Right cardiac atrium (tissue), 5 donors: ENCODE data around the gene RASL11A. TPM values are rescaled to one million over a fixed set of nuclear protein-coding genes. Genes with fewer than 3 reads are reported as not detected.
A peak's percentile ranks its signal among the peaks of the same experiment; 100 is the strongest.
"Not testable (repeated sequence)": the region's sequence is repeated elsewhere in the genome, so short reads cannot be mapped to it uniquely, and the experiment has no call there.

Experiments used
- ATAC-seq, 2 donors: fragments of 200-7000 bp; cut with Tn5 transposase; one replicate each; pipeline versions ENCODE4 v1.8.0 to v1.9.1; 2020; ENCODE audit warnings: moderate library complexity in 2 of 2, mild to moderate bottlenecking in 1 of 2
- DNase-seq, 3 donors: peaks; one replicate each; pipeline ENCODE4 v3.0.0-alpha.2; 2020
- H3K27ac ChIP-seq: one replicate; pipeline ENCODE4 v1.5.1; 2013; ENCODE audit warnings: mild to moderate bottlenecking, low read length, control low read depth, moderate library complexity
- H3K27me3 ChIP-seq: one replicate; pipeline ENCODE4 v1.6.1; 2013; ENCODE audit not compliant: control insufficient read depth, insufficient read depth
- H3K4me1 ChIP-seq: one replicate; pipeline ENCODE4 v1.6.1; 2013; ENCODE audit warnings: low read length; ENCODE audit not compliant: control insufficient read depth, insufficient read depth
- H3K4me3 ChIP-seq: one replicate; pipeline ENCODE4 v1.5.1; 2013; ENCODE audit warnings: low read length, control low read depth
- H3K9me3 ChIP-seq: one replicate; pipeline ENCODE4 v1.6.1; 2013; ENCODE audit warnings: low read length; ENCODE audit not compliant: control insufficient read depth
- WGBS: extraction: QIAGEN DNeasy Blood & Tissue Kit; methylation state at CpG from one replicate; pipeline ENCODE4 v1.1.7; 2013; 5-methylcytosine and 5-hydroxymethylcytosine counted together
- intact Hi-C, 4 donors: fragments of 100-400 bp; cut with DNase I; formaldehyde crosslinking; loops; one replicate each; pipeline versions ENCODE4 v1.11.0 to v1.14.0; 2022 to 2023
- polyA plus RNA-seq: library from polyadenylated mRNA; stranded (reverse); fragments of 200-250 nt; gene quantifications from one replicate; pipeline ENCODE4 v1.2.3, GENCODE V29; 2013
- total RNA-seq, 4 donors: library from RNA; stranded (reverse); fragmentation: NEBNext Ultra II Directional; extraction: Animal tissue kit (Norgen Biotek cat#: 25700); gene quantifications; one replicate each; pipeline ENCODE4 v1.2.1, GENCODE V29; 2021
- donor health status: healthy with polysubstance abuse.
- donor health status: DM: no; HTN: yes; CAD: no.
- donor health status: DM: no; HTN: no; CAD: no.
- donor health status: DM: no; HTN: yes; CAD: no; lungs with severe emphysema.
- donor health status: DM: yes; HTN: yes; CAD: no.

The RASL11A gene
- total and polyA plus RNA-seq, 5 donors, result 10.5 to 35.8 (median 15.2) TPM

GRCh38 chr13:27283906-27284493 is 13.4 kb downstream of the RASL11A start:
- DNase-seq (peak in 1 of 3 donors; percentile 60), ATAC-seq (peak; percentile 65 to 67)
- no peaks in the 10 kb centered on the region for H3K9me3 ChIP-seq
- intact Hi-C loops, result no loop called here
- H3K4me1 ChIP-seq, result no peaks in the 10 kb centered on the region
- no peak overlapping the region for H3K4me3 ChIP-seq
- H3K27ac ChIP-seq, result no peak overlapping the region
- H3K27me3 ChIP-seq, result no peaks in the 10 kb centered on the region
- WGBS, result 81% methylated on average over 4 of the region's 4 CpGs

GRCh38 chr13:27288392-27288791 is 17.8 kb downstream of the RASL11A start:
- H3K9me3 ChIP-seq, result no peaks in the 10 kb centered on the region
- WGBS, result 91% methylated on average over 4 of the region's 4 CpGs
- H3K27me3 ChIP-seq, result no peaks in the 10 kb centered on the region
- DNase-seq (no peak), ATAC-seq (no peak)
- H3K4me3 ChIP-seq, result no peak overlapping the region
- no peak overlapping the region for H3K27ac ChIP-seq
- no peaks in the 10 kb centered on the region for H3K4me1 ChIP-seq
- intact Hi-C loops, result loop anchor here in 1 of 4 donors (5.0 kb wide), 1 partner anchor 46 kb away; no protein-coding TSS in a partner anchor

GRCh38 chr13:27289011-27289665 is 18.5 kb downstream of the RASL11A start:
- DNase-seq (no peak), ATAC-seq (no peak)
- intact Hi-C loops, result loop anchor here in 1 of 4 donors (5.0 kb wide), 1 partner anchor 47 kb away; no protein-coding TSS in a partner anchor
- Histone ChIP-seq H3K9me3 (no peaks in the 10 kb centered on the region), H3K4me1 (no peaks in the 10 kb centered on the region), H3K27me3 (no peaks in the 10 kb centered on the region), H3K4me3 (no peak overlapping the region), H3K27ac (no peak overlapping the region)
- 71% methylated on average over 2 of the region's 2 CpGs for WGBS

- H3K4me1 ChIP-seq, result no peaks in the 10 kb centered on the region
- no peak for DNase-seq
- no peaks in the 10 kb centered on the region for H3K9me3 ChIP-seq
- no peak overlapping the region for H3K4me3 ChIP-seq
- H3K27ac ChIP-seq, result no peak overlapping the region
- H3K27me3 ChIP-seq, result no peaks in the 10 kb centered on the region
- no peak for ATAC-seq
- intact Hi-C loops, result no loop called here
- WGBS, result 88% methylated on average over 4 of the region's 4 CpGs
These were observed 20.1 kb downstream of the RASL11A start for GRCh38 chr13:27290715-27291114.

GRCh38 chr13:27291967-27292366 is 21.3 kb downstream of the RASL11A start:
- DNase-seq, H3K27me3 ChIP-seq, H3K27ac ChIP-seq, H3K4me3 ChIP-seq, H3K4me1 ChIP-seq, H3K9me3 ChIP-seq, intact Hi-C loops: not testable (repeated sequence)
- 42% methylated on average over 8 of the region's 8 CpGs for WGBS
- peak in 1 of 2 donors; percentile 22 for ATAC-seq

- WGBS, result 50% methylated on average over 8 of the region's 8 CpGs
- intact Hi-C loops, result no loop called here
These were observed 22.6 kb downstream of the RASL11A start for GRCh38 chr13:27293076-27293691.

GRCh38 chr13:27293873-27294515 is 23.4 kb downstream of the RASL11A start:
- ATAC-seq, result no peak
- WGBS, result 75% methylated on average over 4 of the region's 4 CpGs
- H3K4me3 ChIP-seq, result no peak overlapping the region
- DNase-seq, result no peak
- no peaks in the 10 kb centered on the region for H3K9me3 ChIP-seq
- H3K27me3 ChIP-seq, result no peaks in the 10 kb centered on the region
- no peaks in the 10 kb centered on the region for H3K4me1 ChIP-seq
- no peak overlapping the region for H3K27ac ChIP-seq
- intact Hi-C loops, result no loop called here

More at GRCh38 chr13:27293076-27293691, 22.6 kb downstream of the RASL11A start:
- Histone ChIP-seq H3K27me3 (no peaks in the 10 kb centered on the region), H3K9me3 (no peaks in the 10 kb centered on the region), H3K27ac (no peak overlapping the region), H3K4me1 (no peaks in the 10 kb centered on the region), H3K4me3 (no peak overlapping the region)
- no peak for DNase-seq
- no peak for ATAC-seq

- Histone ChIP-seq H3K9me3 (no peaks in the 10 kb centered on the region), H3K27me3 (no peaks in the 10 kb centered on the region), H3K4me3 (no peak overlapping the region), H3K4me1 (no peaks in the 10 kb centered on the region), H3K27ac (no peak overlapping the region)
- DNase-seq, result no peak
- WGBS, result 82% methylated on average over 7 of the region's 7 CpGs
- intact Hi-C loops, result no loop called here
- ATAC-seq, result no peak
These were observed 24.5 kb downstream of the RASL11A start for GRCh38 chr13:27295096-27295495.

GRCh38 chr13:27295660-27296059 is 25.0 kb downstream of the RASL11A start:
- Histone ChIP-seq H3K27ac (no peak overlapping the region), H3K27me3 (no peaks in the 10 kb centered on the region), H3K4me1 (no peaks in the 10 kb centered on the region), H3K4me3 (no peak overlapping the region), H3K9me3 (no peaks in the 10 kb centered on the region)
- DNase-seq (no peak), ATAC-seq (peak; percentile 83)
- WGBS, result 55% methylated on average over 4 of the region's 4 CpGs
- intact Hi-C loops, result no loop called here

- intact Hi-C loops, result no loop called here
- ATAC-seq (no peak), DNase-seq (no peak)
- Histone ChIP-seq H3K9me3 (no peaks in the 10 kb centered on the region), H3K4me1 (no peaks in the 10 kb centered on the region), H3K27me3 (no peaks in the 10 kb centered on the region), H3K27ac (no peak overlapping the region), H3K4me3 (no peak overlapping the region)
- 84% methylated on average over 8 of the region's 8 CpGs for WGBS
These were observed 25.9 kb downstream of the RASL11A start for GRCh38 chr13:27296496-27296895.

- Histone ChIP-seq H3K27ac (no peak overlapping the region), H3K4me3 (no peak overlapping the region), H3K4me1 (no peaks in the 10 kb centered on the region), H3K9me3 (no peaks in the 10 kb centered on the region), H3K27me3 (no peaks in the 10 kb centered on the region)
- intact Hi-C loops, result no loop called here
- 53% methylated on average over 5 of the region's 5 CpGs for WGBS
- ATAC-seq (peak in 1 of 2 donors; percentile 30), DNase-seq (no peak)
These were observed 28.2 kb downstream of the RASL11A start for GRCh38 chr13:27298849-27299248.
